WERI-Rb-1 (cell line): Measurements from ENCODE around the gene SAFB2.

Experiments
- DNase-seq: peaks from one replicate; pipeline ENCODE4 v3.0.0-alpha.2; 2020
- H3K27ac ChIP-seq: fragments of 250-450 bp; sonication (Bioruptor Pico); 2 replicates; pipeline ENCODE4 v1.5.1; 2020; ENCODE audit warnings: mild to moderate bottlenecking, moderate library complexity
- H3K27me3 ChIP-seq: fragments of 250-450 bp; sonication (Bioruptor Pico); 2 replicates; pipeline ENCODE4 v1.5.1; 2021; ENCODE audit warnings: mild to moderate bottlenecking, low read depth, moderate library complexity; ENCODE audit not compliant: insufficient read depth, severe bottlenecking
- H3K36me3 ChIP-seq: fragments of 250-450 bp; sonication (Bioruptor Pico); 2 replicates; pipeline ENCODE4 v1.5.1; 2020; ENCODE audit warnings: mild to moderate bottlenecking, moderate library complexity
- H3K4me3 ChIP-seq: 2 replicates; pipeline ENCODE4 v1.5.1; 2011; ENCODE audit warnings: low read depth, mild to moderate bottlenecking, control low read depth, low read length
- H3K9me3 ChIP-seq: fragments of 250-450 bp; sonication (Bioruptor Pico); 2 replicates; pipeline ENCODE4 v1.5.1; 2021; ENCODE audit warnings: mild to moderate bottlenecking, moderate library complexity; ENCODE audit not compliant: severe bottlenecking
- CTCF ChIP-seq: IDR thresholded peaks from 2 replicates; pipeline ENCODE4 v1.5.1; 2011; ENCODE audit warnings: low read depth, mild to moderate bottlenecking, control low read depth, inconsistent platforms, low read length

Gene SAFB2

GRCh38 chr19:5665781-5666513 is 43.4 kb upstream of the SAFB2 start:
- H3K9me3 ChIP-seq = no peaks in the 10 kb centered on the region
- H3K27me3 ChIP-seq = no peaks in the 10 kb centered on the region
- H3K4me3 ChIP-seq = no peak overlapping the region
- H3K36me3 ChIP-seq = peaks cover 90% of the 10 kb centered on the region
- TF ChIP-seq CTCF = 0 out of 2 replicates have a peak, but pooled peaks have one; percentile 22
- DNase-seq = no peak
- H3K27ac ChIP-seq = no peak overlapping the region

GRCh38 chr19:5664515-5664914 is 41.9 kb upstream of the SAFB2 start:
- peaks cover 92% of the 10 kb centered on the region for H3K36me3 ChIP-seq
- no peaks in the 10 kb centered on the region for H3K27me3 ChIP-seq
- no peaks in the 10 kb centered on the region for H3K9me3 ChIP-seq
- no peak for TF ChIP-seq CTCF
- H3K27ac ChIP-seq = no peak overlapping the region
- no peak for DNase-seq
- H3K4me3 ChIP-seq = no peak overlapping the region

GRCh38 chr19:5663904-5664303 is 41.3 kb upstream of the SAFB2 start:
- no peak for DNase-seq
- Histone ChIP-seq H3K36me3 (peaks cover 92% of the 10 kb centered on the region), H3K4me3 (no peak overlapping the region), H3K9me3 (no peaks in the 10 kb centered on the region), H3K27ac (no peak overlapping the region), H3K27me3 (no peaks in the 10 kb centered on the region)
- TF ChIP-seq CTCF = no peak

GRCh38 chr19:5661483-5661882 is 38.9 kb upstream of the SAFB2 start:
- Histone ChIP-seq H3K36me3 (peaks cover 93% of the 10 kb centered on the region), H3K27ac (no peak overlapping the region), H3K9me3 (no peaks in the 10 kb centered on the region), H3K27me3 (no peaks in the 10 kb centered on the region), H3K4me3 (no peak overlapping the region)
- no peak for DNase-seq
- TF ChIP-seq CTCF = no peak

- TF ChIP-seq CTCF = no peak
- Histone ChIP-seq H3K9me3 (no peaks in the 10 kb centered on the region), H3K4me3 (no peak overlapping the region), H3K27ac (no peak overlapping the region), H3K36me3 (peaks cover 95% of the 10 kb centered on the region), H3K27me3 (no peaks in the 10 kb centered on the region)
- DNase-seq = no peak
These were observed 32.8 kb upstream of the SAFB2 start for GRCh38 chr19:5655412-5655811.

- Histone ChIP-seq H3K36me3 (peaks cover 99% of the 10 kb centered on the region), H3K27me3 (no peaks in the 10 kb centered on the region), H3K9me3 (no peaks in the 10 kb centered on the region), H3K27ac (no peak overlapping the region), H3K4me3 (no peak overlapping the region)
- TF ChIP-seq CTCF = no peak
- no peak for DNase-seq
These were observed 32.4 kb upstream of the SAFB2 start for GRCh38 chr19:5654931-5655330.
